ENCODE measurements around the gene CDH13. TPM values are rescaled to one million over a fixed set of nuclear protein-coding genes. Genes with fewer than 3 reads are reported as not detected.

The CDH13 gene
- total and polyA plus RNA-seq, 10 of the 15 experiments (the other 5 are each of a cell fraction or from before 2014, with no cell fraction given), result under 0.01 to 0.05 TPM; not detected in 8

DNA sequence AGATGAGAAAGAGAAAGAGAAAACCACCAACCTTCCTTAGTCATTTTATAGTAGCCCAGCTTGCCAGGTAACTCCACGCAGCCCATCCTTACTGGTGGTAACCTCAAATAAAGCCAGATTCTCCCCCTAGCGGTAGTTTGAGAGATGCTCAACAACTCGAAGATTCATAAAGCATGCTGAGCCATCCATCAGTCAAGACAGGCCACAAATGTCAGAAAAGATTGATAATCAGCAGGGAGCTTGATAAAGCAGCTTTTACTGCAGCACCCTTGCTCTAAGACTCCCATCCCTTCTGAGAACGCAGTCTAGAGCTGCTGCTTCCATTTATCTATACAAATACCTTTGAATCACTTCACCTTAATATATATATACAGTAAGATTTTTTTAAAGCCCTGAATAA is 729.5 kb downstream of the CDH13 start (continued):
- TF ChIP-seq, protein P1, sequence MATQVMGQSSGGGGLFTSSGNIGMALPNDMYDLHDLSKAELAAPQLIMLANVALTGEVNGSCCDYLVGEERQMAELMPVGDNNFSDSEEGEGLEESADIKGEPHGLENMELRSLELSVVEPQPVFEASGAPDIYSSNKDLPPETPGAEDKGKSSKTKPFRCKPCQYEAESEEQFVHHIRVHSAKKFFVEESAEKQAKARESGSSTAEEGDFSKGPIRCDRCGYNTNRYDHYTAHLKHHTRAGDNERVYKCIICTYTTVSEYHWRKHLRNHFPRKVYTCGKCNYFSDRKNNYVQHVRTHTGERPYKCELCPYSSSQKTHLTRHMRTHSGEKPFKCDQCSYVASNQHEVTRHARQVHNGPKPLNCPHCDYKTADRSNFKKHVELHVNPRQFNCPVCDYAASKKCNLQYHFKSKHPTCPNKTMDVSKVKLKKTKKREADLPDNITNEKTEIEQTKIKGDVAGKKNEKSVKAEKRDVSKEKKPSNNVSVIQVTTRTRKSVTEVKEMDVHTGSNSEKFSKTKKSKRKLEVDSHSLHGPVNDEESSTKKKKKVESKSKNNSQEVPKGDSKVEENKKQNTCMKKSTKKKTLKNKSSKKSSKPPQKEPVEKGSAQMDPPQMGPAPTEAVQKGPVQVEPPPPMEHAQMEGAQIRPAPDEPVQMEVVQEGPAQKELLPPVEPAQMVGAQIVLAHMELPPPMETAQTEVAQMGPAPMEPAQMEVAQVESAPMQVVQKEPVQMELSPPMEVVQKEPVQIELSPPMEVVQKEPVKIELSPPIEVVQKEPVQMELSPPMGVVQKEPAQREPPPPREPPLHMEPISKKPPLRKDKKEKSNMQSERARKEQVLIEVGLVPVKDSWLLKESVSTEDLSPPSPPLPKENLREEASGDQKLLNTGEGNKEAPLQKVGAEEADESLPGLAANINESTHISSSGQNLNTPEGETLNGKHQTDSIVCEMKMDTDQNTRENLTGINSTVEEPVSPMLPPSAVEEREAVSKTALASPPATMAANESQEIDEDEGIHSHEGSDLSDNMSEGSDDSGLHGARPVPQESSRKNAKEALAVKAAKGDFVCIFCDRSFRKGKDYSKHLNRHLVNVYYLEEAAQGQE (IDR thresholded peaks at IDR 0.05; ENCODE audit: low read depth, low read length), result no peak

- no TSS peak for BruUV-seq (replicated peaks)
- Histone ChIP-seq H3K27ac (ENCODE audit: control insufficient read depth, insufficient read depth) (no peak overlapping the region), H3K9me3 (replicated peaks; ENCODE audit: control insufficient read depth, insufficient read depth, low read length) (no peaks in the 10 kb centered on the region), H3K9ac (ENCODE audit: control insufficient read depth, insufficient read depth, low read length) (no peak overlapping the region), H3K36me3 (ENCODE audit: control insufficient read depth in 2 of 2, insufficient read depth in 2 of 2, low read length in 1 of 2) (no peaks in the 10 kb centered on the region), H3K4me2 (ENCODE audit: control insufficient read depth, insufficient read depth) (no peak overlapping the region), H3K4me1 (ENCODE audit: control insufficient read depth, insufficient read depth, low read length) (no peaks in the 10 kb centered on the region), H4K20me1 (ENCODE audit: control insufficient read depth, insufficient read depth) (no peaks in the 10 kb centered on the region), H3K79me2 (ENCODE audit: control insufficient read depth, insufficient read depth, low read length) (no peaks in the 10 kb centered on the region), H3K4me3 (no peak overlapping the region), H3K27me3 (replicated peaks in 1 of 2; ENCODE audit: control insufficient read depth in 2 of 2, insufficient read depth in 2 of 2, low read length in 1 of 2) (no peaks in the 10 kb centered on the region), H2AFZ (ENCODE audit: control insufficient read depth, low read depth, low read length) (no peak overlapping the region)
- 6% methylated on average over 4 of the region's 4 CpGs for WGBS (ENCODE audit: insufficient coverage, insufficient replicate concordance, low lambda C conversion rate, missing lambda C conversion rate)
- ATAC-seq (no peak), FAIRE-seq (no peak), DNase-seq (ENCODE audit: low read depth, low spot score) (no peak)
- in situ Hi-C loops (cut with MboI), result no loop called here
- CTCF ChIA-PET, result interaction anchor here (0.7 to 1.8 kb wide), 9 partner anchors 8 to 88 kb away, joined by 3 to 5 read pairs (median 3); no protein-coding TSS in a partner anchor
- POLR2A ChIA-PET, result no interaction called here
- intact Hi-C loops (cut with micrococcal nuclease; ENCODE audit: unreplicated experiment), result no loop called here
- RAD21 ChIA-PET (ENCODE audit: unreplicated experiment), result no interaction called here
- SMC1A ChIA-PET (ENCODE audit: uncharacterized antibody, unreplicated experiment), result no interaction called here
- TF ChIP-seq POU2F2 (IDR thresholded peaks at IDR 0.05; ENCODE audit: borderline replicate concordance, low read depth, low read length) (no peak), RFX5 (IDR thresholded peaks at IDR 0.05; ENCODE audit: low read depth, low read length) (no peak), NFXL1 (IDR thresholded peaks at IDR 0.05; ENCODE audit: borderline replicate concordance) (no peak), KLF5 (IDR thresholded peaks at IDR 0.05; ENCODE audit: partially characterized antibody) (no peak), GATAD2B (conservative IDR thresholded peaks at IDR 0.05; ENCODE audit: low read depth) (no peak), FOXM1 (IDR thresholded peaks at IDR 0.05; ENCODE audit: low read depth, low read length) (no peak), RAD51 (IDR thresholded peaks at IDR 0.05) (no peak), FOXK2 (IDR thresholded peaks at IDR 0.05) (no peak), TAF1 (IDR thresholded peaks at IDR 0.05; ENCODE audit: borderline replicate concordance, low read depth, low read length) (no peak), SMC3 (IDR thresholded peaks at IDR 0.05; ENCODE audit: borderline replicate concordance, low read length) (no peak), HSF1 (IDR thresholded peaks at IDR 0.05; ENCODE audit: low read depth, low read length) (no peak), TARDBP (IDR thresholded peaks at IDR 0.05; ENCODE audit: borderline replicate concordance) (no peak), RB1 (IDR thresholded peaks at IDR 0.05; ENCODE audit: borderline replicate concordance) (no peak), YY1 (IDR thresholded peaks at IDR 0.05; ENCODE audit: low read depth, low read length) (no peak)
- TF ChIP-seq, protein P2, sequence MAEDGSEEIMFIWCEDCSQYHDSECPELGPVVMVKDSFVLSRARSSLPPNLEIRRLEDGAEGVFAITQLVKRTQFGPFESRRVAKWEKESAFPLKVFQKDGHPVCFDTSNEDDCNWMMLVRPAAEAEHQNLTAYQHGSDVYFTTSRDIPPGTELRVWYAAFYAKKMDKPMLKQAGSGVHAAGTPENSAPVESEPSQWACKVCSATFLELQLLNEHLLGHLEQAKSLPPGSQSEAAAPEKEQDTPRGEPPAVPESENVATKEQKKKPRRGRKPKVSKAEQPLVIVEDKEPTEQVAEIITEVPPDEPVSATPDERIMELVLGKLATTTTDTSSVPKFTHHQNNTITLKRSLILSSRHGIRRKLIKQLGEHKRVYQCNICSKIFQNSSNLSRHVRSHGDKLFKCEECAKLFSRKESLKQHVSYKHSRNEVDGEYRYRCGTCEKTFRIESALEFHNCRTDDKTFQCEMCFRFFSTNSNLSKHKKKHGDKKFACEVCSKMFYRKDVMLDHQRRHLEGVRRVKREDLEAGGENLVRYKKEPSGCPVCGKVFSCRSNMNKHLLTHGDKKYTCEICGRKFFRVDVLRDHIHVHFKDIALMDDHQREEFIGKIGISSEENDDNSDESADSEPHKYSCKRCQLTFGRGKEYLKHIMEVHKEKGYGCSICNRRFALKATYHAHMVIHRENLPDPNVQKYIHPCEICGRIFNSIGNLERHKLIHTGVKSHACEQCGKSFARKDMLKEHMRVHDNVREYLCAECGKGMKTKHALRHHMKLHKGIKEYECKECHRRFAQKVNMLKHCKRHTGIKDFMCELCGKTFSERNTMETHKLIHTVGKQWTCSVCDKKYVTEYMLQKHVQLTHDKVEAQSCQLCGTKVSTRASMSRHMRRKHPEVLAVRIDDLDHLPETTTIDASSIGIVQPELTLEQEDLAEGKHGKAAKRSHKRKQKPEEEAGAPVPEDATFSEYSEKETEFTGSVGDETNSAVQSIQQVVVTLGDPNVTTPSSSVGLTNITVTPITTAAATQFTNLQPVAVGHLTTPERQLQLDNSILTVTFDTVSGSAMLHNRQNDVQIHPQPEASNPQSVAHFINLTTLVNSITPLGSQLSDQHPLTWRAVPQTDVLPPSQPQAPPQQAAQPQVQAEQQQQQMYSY (CRISPR knock-in tag; IDR thresholded peaks at IDR 0.05), result no peak
These were observed 730.2 kb downstream of the CDH13 start for GRCh38 chr16:83356986-83357385.
